Measurements from ENCODE around the gene BSN. TPM values are rescaled to one million over a fixed set of nuclear protein-coding genes. Genes with fewer than 3 reads are reported as not detected.

The BSN gene
- total and polyA plus RNA-seq, 2 of the 4 experiments (the other 2 are of a cell fraction), result under 0.01 to 0.03 TPM

DNA sequence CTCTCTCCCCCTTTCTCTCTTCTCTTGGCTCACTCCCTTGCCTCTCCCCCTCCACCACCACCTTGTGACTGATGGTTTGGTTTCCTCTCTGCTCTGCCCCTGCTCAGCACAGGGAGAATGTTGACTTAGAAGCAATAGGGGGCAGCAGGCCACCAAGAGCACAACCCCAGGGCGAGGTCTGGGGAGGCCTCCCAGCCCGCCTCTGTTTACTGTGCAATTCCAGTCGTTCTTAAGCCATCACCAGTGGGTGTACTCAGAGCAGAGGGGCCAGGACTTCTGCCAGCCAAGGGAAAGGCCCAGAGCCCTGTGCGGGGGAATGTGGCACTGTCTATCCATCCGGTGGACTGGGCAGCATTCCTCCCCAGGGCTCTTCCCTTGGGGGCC is 114.1 kb downstream of the BSN start:
- ChIA-PET POLR2A (ENCODE audit: unreplicated experiment) (no interaction called here), CTCF (no interaction called here)
- H3K27me3 ChIP-seq (ENCODE audit: control insufficient read depth, insufficient read depth, low read length), result peaks cover 9% of the 10 kb centered on the region; the same call in 1 of the 2 replicates
- no peak overlapping the region for H3K4ac ChIP-seq (ENCODE audit: low read depth, low read length)
- H2AK9ac ChIP-seq (replicated peaks; ENCODE audit: low read depth, low read length, poor library complexity), result no peak overlapping the region
- H4K5ac ChIP-seq (ENCODE audit: low read depth, low read length), result no peak overlapping the region
- no peak overlapping the region for H3K14ac ChIP-seq (replicated peaks; ENCODE audit: low read depth, low read length)
- no peak overlapping the region for H2BK5ac ChIP-seq (ENCODE audit: low read depth, low read length, poor library complexity, severe bottlenecking)
- H4K91ac ChIP-seq (ENCODE audit: insufficient read depth, low read depth, low read length), result no peak overlapping the region
- 4% methylated on average over 3 of the region's 5 CpGs; no CpG with 5 or more reads in 1 of the 2 experiments for WGBS, 2 experiments (ENCODE audit: extremely low coverage in 2 of 2, insufficient read length in 1 of 2)
- H2BK15ac ChIP-seq (ENCODE audit: low read depth, low read length), result no peak overlapping the region
- DNase-seq (no peak), ATAC-seq (ENCODE audit: low read depth) (peak; percentile 16; the same call in 1 of the 2 replicates)
- H4K8ac ChIP-seq (ENCODE audit: low read depth in 2 of 2, low read length in 2 of 2), result no peak overlapping the region
- H3K23ac ChIP-seq (ENCODE audit: low read depth, low read length), result no peak overlapping the region
- H3K79me1 ChIP-seq (ENCODE audit: low read depth in 1 of 2, low read length in 2 of 2), result peaks cover 5% of the 10 kb centered on the region in 2 experiments; a peak in 3 of 4 replicates
- H3K4me3 ChIP-seq (ENCODE audit: insufficient read depth, low read depth, low read length), result no peak overlapping the region
- no TSS peak for BruUV-seq (replicated peaks)
- no peak overlapping the region for H3K56ac ChIP-seq (ENCODE audit: extremely low read depth, insufficient read depth, low read length)
- in situ Hi-C loops (cut with MboI; ENCODE audit: low sequenced_read_pairs) (no loop called here), dilution Hi-C loops (cut with HindIII; ENCODE audit: low sequenced_read_pairs, unreplicated experiment) (no loop called here), intact Hi-C loops (cut with micrococcal nuclease) (no loop called here)
- no peaks in the 10 kb centered on the region for H3K9me3 ChIP-seq (ENCODE audit: control insufficient read depth, insufficient read depth, low read length)
- H2AFZ ChIP-seq (replicated peaks; ENCODE audit: low read length, poor library complexity), result peak overlapping the region; percentile 13
- TF ChIP-seq RAD21 (IDR thresholded peaks at IDR 0.05; ENCODE audit: low read length) (no peak), SMC3 (IDR thresholded peaks at IDR 0.05; ENCODE audit: low read depth, low read length) (no peak), RCOR1 (IDR thresholded peaks at IDR 0.05; ENCODE audit: insufficient replicate concordance, low read length) (no peak), MAFK (IDR thresholded peaks at IDR 0.05; ENCODE audit: low read depth, low read length) (no peak), ELK1 (IDR thresholded peaks at IDR 0.05; ENCODE audit: borderline replicate concordance, low read depth, low read length) (no peak), BHLHE40 (IDR thresholded peaks at IDR 0.05; ENCODE audit: low read depth, low read length) (no peak), NFE2L2 (IDR thresholded peaks at IDR 0.05; ENCODE audit: low read depth, low read length) (no peak)
- H3K27ac ChIP-seq (ENCODE audit: insufficient read depth, low read length), result no peak overlapping the region
- H2BK120ac ChIP-seq (ENCODE audit: low read depth, low read length), result no peak overlapping the region
- H4K20me1 ChIP-seq (ENCODE audit: insufficient read depth, low read length), result peaks cover 3% of the 10 kb centered on the region; the same call in 1 of the 2 replicates
- no peaks in the 10 kb centered on the region for H3K36me3 ChIP-seq (ENCODE audit: control insufficient read depth, insufficient read depth, low read length)
- peaks cover 6% of the 10 kb centered on the region for H3K4me1 ChIP-seq (ENCODE audit: control insufficient read depth, insufficient read depth, low read length)
- H3K9ac ChIP-seq (ENCODE audit: low read depth, low read length), result no peak overlapping the region
- no peak overlapping the region for H3K18ac ChIP-seq (ENCODE audit: low read depth, low read length)
- H2BK20ac ChIP-seq (ENCODE audit: low read depth, low read length), result no peak overlapping the region
- no peak overlapping the region for H2AK5ac ChIP-seq (ENCODE audit: low read depth, low read length)
- H3K4me2 ChIP-seq (ENCODE audit: low read depth, low read length), result no peak overlapping the region; the same call in 1 of the 2 replicates
- peaks cover 5% of the 10 kb centered on the region; the same call in 1 of the 2 replicates for H3K9me1 ChIP-seq (ENCODE audit: insufficient read depth, low read length)

All from IMR-90 (cell line).